H1 (cell line): ENCODE data around the gene CALML5. TPM values are rescaled to one million over a fixed set of nuclear protein-coding genes. Genes with fewer than 3 reads are reported as not detected.

Experiments used
- CTCF ChIA-PET: fragments of 300-600 bp; sonication (Branson Sonifier 250); formaldehyde crosslinking; loops from one replicate; lab custom pipeline; 2021; ENCODE audit not compliant: partially characterized antibody; lab: Charles Lee
- POLR2A ChIA-PET: fragments of 300-600 bp; sonication (Branson Sonifier 250); formaldehyde crosslinking; loops from one replicate; lab custom pipeline; 2021; ENCODE audit warnings: inconsistent platforms; ENCODE audit not compliant: partially characterized antibody; lab: Charles Lee
- DNase-seq, 2 experiments: peaks; one replicate each; pipeline versions ENCODE4 v3.0.0 to v3.0.0-alpha.2; 2010 to 2022; ENCODE audit warnings: low spot score in 2 of 2, low read depth in 1 of 2, mixed read lengths in 1 of 2
- FAIRE-seq: peaks from 2 replicates; lab custom pipeline; 2011; peaks lifted over from hg19 to GRCh38; lab: Jason Lieb, UNC
- H2AFZ ChIP-seq: 2 replicates; pipeline ENCODE4 v1.8.1; 2012; ENCODE audit warnings: low read length, inconsistent platforms
- H2AK5ac ChIP-seq: 2 replicates; pipeline ENCODE4 v1.6.1; 2013; ENCODE audit warnings: low read depth, low read length
- H2BK120ac ChIP-seq: replicated peaks from 2 replicates; pipeline ENCODE3; 2013; ENCODE audit warnings: low read depth, low read length, inconsistent platforms
- H2BK12ac ChIP-seq: 2 replicates; pipeline ENCODE4 v1.6.1; 2013; ENCODE audit warnings: low read depth, low read length
- H2BK15ac ChIP-seq: 2 replicates; pipeline ENCODE4 v1.6.1; 2013; ENCODE audit warnings: low read length
- H2BK20ac ChIP-seq: 2 replicates; pipeline ENCODE4 v1.6.1; 2013; ENCODE audit warnings: low read length
- H2BK5ac ChIP-seq: 2 replicates; pipeline ENCODE4 v1.6.1; 2013; ENCODE audit warnings: low read depth, low read length
- H3K14ac ChIP-seq: 2 replicates; pipeline ENCODE4 v1.6.1; 2013; ENCODE audit warnings: inconsistent platforms; ENCODE audit not compliant: insufficient read length
- H3K18ac ChIP-seq: 2 replicates; pipeline ENCODE4 v1.6.1; 2013; ENCODE audit warnings: low read length; ENCODE audit errors: extremely low read depth
- H3K23ac ChIP-seq: 2 replicates; pipeline ENCODE4 v1.6.1; 2013; ENCODE audit warnings: inconsistent platforms; ENCODE audit not compliant: insufficient read length
- H3K23me2 ChIP-seq: 2 replicates; pipeline ENCODE4 v1.6.1; 2013; ENCODE audit warnings: low read depth, low read length
- H3K27ac ChIP-seq: 2 replicates; pipeline ENCODE4 v1.6.1; 2011; ENCODE audit warnings: low read depth, low read length, inconsistent platforms
- H3K27me3 ChIP-seq, 4 experiments: replicated peaks in 1 of 4; 1 replicate in 1 of 4; 2 replicates in 3 of 4; pipeline versions ENCODE4 v1.6.1 to v1.8.1; 2011 to 2013; ENCODE audit warnings: low read length in 3 of 4, mild to moderate bottlenecking in 3 of 4, inconsistent platforms in 2 of 4, mixed read lengths in 2 of 4, moderate library complexity in 1 of 4; ENCODE audit not compliant: control insufficient read depth in 3 of 4, insufficient read depth in 3 of 4; ENCODE audit errors: extremely low read depth in 1 of 4
- H3K36me3 ChIP-seq, 4 experiments: 2 replicates each; pipeline versions ENCODE4 v1.6.1 to v1.8.1; 2011 to 2013; ENCODE audit warnings: mild to moderate bottlenecking in 4 of 4, low read length in 3 of 4, moderate library complexity in 2 of 4, control low read depth in 1 of 4, inconsistent platforms in 1 of 4; ENCODE audit not compliant: insufficient read depth in 4 of 4, control insufficient read depth in 2 of 4
- H3K4ac ChIP-seq: replicated peaks from 2 replicates; pipeline ENCODE3; 2013; ENCODE audit warnings: low read length, low read depth, mixed read lengths, inconsistent platforms; ENCODE audit not compliant: insufficient read length
- H3K4me1 ChIP-seq, 4 experiments: replicated peaks in 1 of 4; 1 replicate in 1 of 4; 2 replicates in 3 of 4; pipeline versions ENCODE4 v1.6.1 to v1.8.1; 2011 to 2013; ENCODE audit warnings: low read length in 3 of 4, inconsistent platforms in 2 of 4, mixed read lengths in 1 of 4; ENCODE audit not compliant: insufficient read depth in 4 of 4, control insufficient read depth in 3 of 4
- H3K4me2 ChIP-seq, 2 experiments: 2 replicates each; pipeline versions ENCODE4 v1.6.1 to v1.8.1; 2011 to 2013; ENCODE audit warnings: low read depth in 2 of 2, low read length in 2 of 2, control low read depth in 1 of 2, inconsistent platforms in 1 of 2, mild to moderate bottlenecking in 1 of 2; ENCODE audit not compliant: insufficient read depth in 1 of 2
- H3K4me3 ChIP-seq, 4 experiments: fragments of 200-600, 300-600 bp in 1 of 4; sonication (generic), shearing (Covaris generic), sonication (Bioruptor Twin) in 1 of 4; 2 replicates each; pipeline versions ENCODE4 v1.5.1 to v1.8.1; 2011 to 2016; ENCODE audit warnings: low read length in 4 of 4, low read depth in 3 of 4, control low read depth in 2 of 4, inconsistent platforms in 2 of 4, mild to moderate bottlenecking in 2 of 4, mixed read lengths in 1 of 4, moderate library complexity in 1 of 4; ENCODE audit not compliant: insufficient read depth in 2 of 4; ENCODE audit errors: extremely low read depth in 1 of 4
- H3K56ac ChIP-seq: replicated peaks from 2 replicates; pipeline ENCODE3; 2013; ENCODE audit warnings: low read depth, mild to moderate bottlenecking, mixed read lengths, low read length, inconsistent platforms; ENCODE audit not compliant: insufficient read length
- H3K79me1 ChIP-seq: 2 replicates; pipeline ENCODE4 v1.6.1; 2013; ENCODE audit warnings: low read depth, low read length, control low read depth
- H3K79me2 ChIP-seq, 2 experiments: 2 replicates each; pipeline versions ENCODE4 v1.6.1 to v1.8.1; 2012 to 2013; ENCODE audit warnings: low read length in 2 of 2, mild to moderate bottlenecking in 2 of 2, inconsistent platforms in 1 of 2; ENCODE audit not compliant: insufficient read depth in 2 of 2, control insufficient read depth in 1 of 2
- H3K9ac ChIP-seq, 4 experiments: replicated peaks in 1 of 4; 1 replicate in 1 of 4; 2 replicates in 3 of 4; pipeline versions ENCODE4 v1.6.1 to v1.8.1; 2011 to 2013; ENCODE audit warnings: low read depth in 3 of 4, low read length in 3 of 4, control low read depth in 2 of 4, mild to moderate bottlenecking in 2 of 4, moderate library complexity in 2 of 4, inconsistent platforms in 1 of 4; ENCODE audit errors: extremely low read depth in 1 of 4
- H3K9me3 ChIP-seq, 2 experiments: 2 replicates each; pipeline versions ENCODE4 v1.6.1 to v1.8.1; 2012 to 2013; ENCODE audit warnings: mild to moderate bottlenecking in 2 of 2, moderate library complexity in 2 of 2, control low read depth in 1 of 2, inconsistent platforms in 1 of 2, low read depth in 1 of 2, low read length in 1 of 2, mixed read lengths in 1 of 2; ENCODE audit not compliant: insufficient read depth in 2 of 2
- H4K20me1 ChIP-seq, 2 experiments: replicated peaks in 1 of 2; 2 replicates each; pipeline versions ENCODE3 to v1.8.1; 2011 to 2013; ENCODE audit warnings: inconsistent platforms in 2 of 2, low read length in 2 of 2, mild to moderate bottlenecking in 1 of 2; ENCODE audit not compliant: insufficient read depth in 2 of 2, control insufficient read depth in 1 of 2
- H4K5ac ChIP-seq: 2 replicates; pipeline ENCODE4 v1.6.1; 2013; ENCODE audit warnings: low read length, low read depth, mixed read lengths, inconsistent platforms; ENCODE audit not compliant: insufficient read length
- H4K8ac ChIP-seq: 2 replicates; pipeline ENCODE4 v1.8.0; 2013; ENCODE audit warnings: mild to moderate bottlenecking, moderate library complexity, low read length, inconsistent platforms; ENCODE audit not compliant: insufficient read depth; ENCODE audit errors: extremely low read depth
- H4K91ac ChIP-seq: replicated peaks from 2 replicates; pipeline ENCODE3; 2013; ENCODE audit warnings: low read length, mixed read lengths, inconsistent platforms; ENCODE audit not compliant: insufficient read length
- BCL11A ChIP-seq, 2 experiments: IDR thresholded peaks; one replicate each; pipeline ENCODE4 v1.6.1; 2011; ENCODE audit warnings: low read depth in 2 of 2, low read length in 2 of 2, mild to moderate bottlenecking in 2 of 2
- JUND ChIP-seq: IDR thresholded peaks from 2 replicates; pipeline ENCODE4 v1.6.1; 2011; ENCODE audit warnings: mild to moderate bottlenecking, improper control_type of control experiment, low read length
- KDM1A ChIP-seq: fragments of 200-600, 300-600 bp; sonication (generic); IDR thresholded peaks from 2 replicates; pipeline ENCODE4 v1.7.1; 2016; ENCODE audit warnings: mild to moderate bottlenecking, low read length, borderline replicate concordance
- PHF8 ChIP-seq: fragments of 200-600 bp; sonication (generic); conservative IDR thresholded peaks from 2 replicates; pipeline ENCODE4 v1.7.1; 2012; ENCODE audit warnings: low read depth, mild to moderate bottlenecking, inconsistent platforms, low read length, moderate library complexity
- SAP30 ChIP-seq: fragments of 300-600 bp; sonication (generic); IDR thresholded peaks from 2 replicates; pipeline ENCODE4 v1.7.1; 2012; ENCODE audit warnings: low read length, moderate library complexity, mild to moderate bottlenecking, inconsistent platforms; ENCODE audit not compliant: insufficient read depth, insufficient replicate concordance
- SIN3A ChIP-seq, 2 experiments: IDR thresholded peaks in 1 of 2; conservative IDR thresholded peaks in 1 of 2; 2 replicates each; pipeline ENCODE4 v1.6.1; 2011 to 2012; ENCODE audit warnings: low read length in 2 of 2, improper control_type of control experiment in 1 of 2, low read depth in 1 of 2, mild to moderate bottlenecking in 1 of 2
- SIX5 ChIP-seq: IDR thresholded peaks from 2 replicates; pipeline ENCODE4 v1.6.1; 2011; ENCODE audit warnings: mild to moderate bottlenecking, low read depth, low read length
- SRF ChIP-seq: IDR thresholded peaks from 2 replicates; pipeline ENCODE4 v1.6.1; 2011; ENCODE audit warnings: mild to moderate bottlenecking, low read depth, low read length, moderate library complexity
- TBP ChIP-seq: IDR thresholded peaks from 2 replicates; pipeline ENCODE4 v1.6.1; 2011; ENCODE audit warnings: low read depth, low read length, improper control_type of control experiment
- WGBS, 2 experiments: shearing (Covaris generic) in 1 of 2; methylation state at CpG; one replicate each; pipeline versions ENCODE4 v1.1.6 to v1.1.7; 2013 to 2015; ENCODE audit warnings: low lambda C conversion rate in 2 of 2, mixed read lengths in 2 of 2, inconsistent platforms in 1 of 2, low coverage in 1 of 2, missing lambda C conversion rate in 1 of 2; ENCODE audit not compliant: insufficient replicate concordance in 2 of 2, insufficient coverage in 1 of 2, insufficient read length in 1 of 2; ENCODE audit errors: extremely low coverage in 1 of 2, missing lambda C conversion rate in 1 of 2; 5-methylcytosine and 5-hydroxymethylcytosine counted together
- polyA plus RNA-seq, 7 experiments: library from polyadenylated mRNA; depleted of rRNA in 3 of 7; stranded (reverse) in 5 of 7; unstranded in 2 of 7; fragments of >200 nt in 5 of 7; fragments of 200-250 nt in 2 of 7; gene quantifications; 1 replicate in 5 of 7; 2 replicates in 1 of 7; 4 replicates in 1 of 7; pipeline versions ENCODE4 v1.2.1 to v1.2.3, GENCODE V29; 2011 to 2013; ENCODE audit warnings: missing spikeins in 2 of 7, mixed read lengths in 2 of 7
- total RNA-seq: library from RNA; stranded (reverse); fragmentation: NEBNext Ultra II Directional; extraction: Animal tissue kit (Norgen Biotek cat#: 25700); gene quantifications from 2 replicates; pipeline ENCODE4 v1.2.1, GENCODE V29; 2021

The CALML5 gene
- total and polyA plus RNA-seq, 2 of the 8 experiments (the other 6 are each of a cell fraction or from before 2014, with no cell fraction given) = not detected

GRCh38 chr10:5498791-5499492 lies 428 bp downstream of the CALML5 start:
- H3K18ac ChIP-seq = no peak overlapping the region
- WGBS, 2 experiments = 94% methylated on average over 57 of the region's 61 CpGs; no CpG with 5 or more reads in 1 of the 2 experiments
- peaks cover 0 to 3% of the 10 kb centered on the region in 2 experiments for H4K20me1 ChIP-seq
- ChIA-PET POLR2A (interaction anchor here (0.8 to 2.4 kb wide), 3 partner anchors 11 to 53 kb away, joined by 3 to 5 read pairs (median 3); no protein-coding TSS in a partner anchor), CTCF (interaction anchor here (0.8 to 4.7 kb wide), 9 partner anchors 10 to 130 kb away, joined by 3 to 28 read pairs (median 4); no protein-coding TSS in a partner anchor)
- peak overlapping the region; percentile 85 for H4K91ac ChIP-seq
- no peak overlapping the region for H3K27ac ChIP-seq
- H3K79me1 ChIP-seq = no peaks in the 10 kb centered on the region
- H3K23me2 ChIP-seq = peaks cover 12% of the 10 kb centered on the region; the same call in 1 of the 2 replicates
- H4K8ac ChIP-seq = no peak overlapping the region
- no peak overlapping the region for H2BK5ac ChIP-seq
- H2BK120ac ChIP-seq = no peak overlapping the region
- DNase-seq (no peak), FAIRE-seq (no peak)
- no peak overlapping the region for H2BK20ac ChIP-seq
- H4K5ac ChIP-seq = no peak overlapping the region
- no peak overlapping the region for H3K4me3 ChIP-seq
- H3K23ac ChIP-seq = no peak overlapping the region
- H2BK12ac ChIP-seq = peak overlapping the region; percentile 75; the same call in 1 of the 2 replicates
- H3K4me2 ChIP-seq = no peak overlapping the region
- H3K56ac ChIP-seq = no peak overlapping the region
- no peaks in the 10 kb centered on the region for H3K27me3 ChIP-seq
- H3K79me2 ChIP-seq = no peaks in the 10 kb centered on the region
- no peak overlapping the region for H2BK15ac ChIP-seq
- no peak overlapping the region for H3K9ac ChIP-seq
- no peaks in the 10 kb centered on the region for H3K36me3 ChIP-seq
- no peak overlapping the region for H3K14ac ChIP-seq
- no peaks in the 10 kb centered on the region for H3K9me3 ChIP-seq
- TF ChIP-seq PHF8 = no peak
- TF ChIP-seq SAP30 = no peak
- TF ChIP-seq TBP = no peak
- TF ChIP-seq KDM1A = no peak
- TF ChIP-seq SRF = no peak
- TF ChIP-seq BCL11A (IDR thresholded peaks at IDR 0.05; ENCODE audit: low read depth in 2 of 2, low read length in 2 of 2) = no peak
- TF ChIP-seq JUND = no peak
- no peak for TF ChIP-seq SIN3A (conservative IDR thresholded peaks at IDR 0.05 in 1 of 2, IDR thresholded peaks at IDR 0.05 in 1 of 2; ENCODE audit: low read depth in 1 of 2, low read length in 2 of 2)
- TF ChIP-seq SIX5 = no peak
- TF ChIP-seq, all 59 proteins: peak for 0
- Histone ChIP-seq H2AK5ac (no peak overlapping the region), H3K4ac (no peak overlapping the region), H2AFZ (no peak overlapping the region), H3K4me1 (peaks cover 0 to 3% (median 0%) of the 10 kb centered on the region in 4 experiments; a peak in 1 of 7 replicates)
